ENCODE measurements around the gene RNU4-1.

RNU4-1 gene

DNA sequence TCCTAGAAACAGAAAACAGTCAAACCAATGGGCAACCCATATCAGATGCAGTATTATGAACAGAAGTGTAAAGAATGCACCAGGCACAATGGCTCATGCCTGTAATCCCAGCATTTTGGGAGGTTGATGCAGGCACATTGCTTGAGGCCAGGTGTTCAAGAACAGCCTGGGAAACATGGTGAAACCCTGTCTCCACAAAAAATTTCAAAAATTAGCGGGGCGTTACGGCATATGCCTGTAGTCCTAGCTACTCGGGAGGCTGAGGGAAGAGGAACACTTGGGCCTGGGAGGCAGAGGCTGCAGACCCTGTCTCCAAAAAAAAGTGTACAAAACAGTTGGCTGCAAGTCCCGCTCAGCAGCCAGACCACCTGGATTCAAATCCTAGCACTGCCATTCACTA lies 32.4 kb downstream of the RNU4-1 start:
- no peaks in the 10 kb centered on the region for H4K20me1 ChIP-seq (ENCODE audit: low read depth, low read length)
- H3K27me3 ChIP-seq (ENCODE audit: low read length) = no peaks in the 10 kb centered on the region
- H3K27ac ChIP-seq (ENCODE audit: low read depth, low read length) = no peak overlapping the region
- TF ChIP-seq, protein P1, sequence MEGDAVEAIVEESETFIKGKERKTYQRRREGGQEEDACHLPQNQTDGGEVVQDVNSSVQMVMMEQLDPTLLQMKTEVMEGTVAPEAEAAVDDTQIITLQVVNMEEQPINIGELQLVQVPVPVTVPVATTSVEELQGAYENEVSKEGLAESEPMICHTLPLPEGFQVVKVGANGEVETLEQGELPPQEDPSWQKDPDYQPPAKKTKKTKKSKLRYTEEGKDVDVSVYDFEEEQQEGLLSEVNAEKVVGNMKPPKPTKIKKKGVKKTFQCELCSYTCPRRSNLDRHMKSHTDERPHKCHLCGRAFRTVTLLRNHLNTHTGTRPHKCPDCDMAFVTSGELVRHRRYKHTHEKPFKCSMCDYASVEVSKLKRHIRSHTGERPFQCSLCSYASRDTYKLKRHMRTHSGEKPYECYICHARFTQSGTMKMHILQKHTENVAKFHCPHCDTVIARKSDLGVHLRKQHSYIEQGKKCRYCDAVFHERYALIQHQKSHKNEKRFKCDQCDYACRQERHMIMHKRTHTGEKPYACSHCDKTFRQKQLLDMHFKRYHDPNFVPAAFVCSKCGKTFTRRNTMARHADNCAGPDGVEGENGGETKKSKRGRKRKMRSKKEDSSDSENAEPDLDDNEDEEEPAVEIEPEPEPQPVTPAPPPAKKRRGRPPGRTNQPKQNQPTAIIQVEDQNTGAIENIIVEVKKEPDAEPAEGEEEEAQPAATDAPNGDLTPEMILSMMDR (IDR thresholded peaks at IDR 0.05; ENCODE audit: insufficient read depth, low read length, poor library complexity, severe bottlenecking) = no peak
- TF ChIP-seq EZH2phosphoT487 (conservative IDR thresholded peaks at IDR 0.05; ENCODE audit: low read length) = no peak
- H3K9me2 ChIP-seq (replicated peaks; ENCODE audit: insufficient read depth, low read length) = no peaks in the 10 kb centered on the region
- no peaks in the 10 kb centered on the region for H3K9me3 ChIP-seq (ENCODE audit: insufficient read depth, low read length)
- no peak overlapping the region for H3K4me3 ChIP-seq (ENCODE audit: insufficient read depth, low read length, poor library complexity, severe bottlenecking)
- no peak overlapping the region for H2AFZ ChIP-seq (ENCODE audit: low read depth, low read length, severe bottlenecking)
- H3K36me3 ChIP-seq (ENCODE audit: low read length) = no peaks in the 10 kb centered on the region
- no peak overlapping the region for H3K9ac ChIP-seq (ENCODE audit: low read length)
- no peak overlapping the region for H3K4me2 ChIP-seq (ENCODE audit: low read depth, low read length, poor library complexity, severe bottlenecking)
- no peaks in the 10 kb centered on the region for H3K79me2 ChIP-seq (ENCODE audit: insufficient read depth, low read length)
- no peaks in the 10 kb centered on the region for H3F3A ChIP-seq (ENCODE audit: insufficient read depth)

DNA sequence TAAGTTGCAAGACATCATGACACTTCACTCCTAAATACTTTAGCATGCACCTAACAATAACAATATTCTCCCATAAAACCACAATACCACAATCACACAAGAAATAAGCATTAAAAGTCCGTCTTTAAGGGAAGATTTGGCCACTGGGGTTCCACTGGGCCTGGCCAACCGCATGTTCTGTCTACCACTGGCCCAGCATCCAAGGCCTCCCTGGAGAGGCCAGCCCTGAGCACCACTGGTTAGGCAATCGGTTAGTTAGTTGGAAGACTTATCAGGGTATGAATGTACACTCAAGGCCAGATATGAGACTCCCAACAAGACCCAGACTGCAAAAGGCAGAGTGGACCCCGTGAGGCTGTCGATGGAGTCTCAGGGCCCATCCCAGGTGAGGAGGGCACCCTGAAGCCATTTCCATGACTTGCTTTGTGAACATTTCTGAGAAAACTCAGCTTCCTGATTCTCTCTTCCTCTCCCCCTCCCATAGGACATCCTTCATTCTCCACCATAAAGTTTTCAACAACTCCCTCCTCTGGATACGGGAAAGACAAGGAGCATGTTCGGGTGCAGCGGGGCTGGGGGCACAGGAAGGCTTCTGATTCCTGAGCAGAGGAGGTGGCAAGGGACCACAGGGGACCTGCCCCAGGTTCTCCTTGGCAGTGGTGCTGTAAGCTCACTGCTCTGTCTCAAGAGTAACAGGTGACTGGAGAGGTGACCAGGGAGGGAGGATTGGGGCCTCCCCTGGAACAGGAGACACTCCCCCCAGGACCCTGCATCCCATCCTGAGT lies 33.4 kb downstream of the RNU4-1 start:
- Histone ChIP-seq H3K36me3 (ENCODE audit: low read length) (no peaks in the 10 kb centered on the region), H4K20me1 (ENCODE audit: low read depth, low read length) (no peaks in the 10 kb centered on the region), H3F3A (ENCODE audit: insufficient read depth) (no peaks in the 10 kb centered on the region), H3K27me3 (ENCODE audit: low read length) (no peaks in the 10 kb centered on the region), H3K79me2 (ENCODE audit: insufficient read depth, low read length) (no peaks in the 10 kb centered on the region), H2AFZ (ENCODE audit: low read depth, low read length, severe bottlenecking) (no peak overlapping the region), H3K9ac (ENCODE audit: low read length) (no peak overlapping the region), H3K27ac (ENCODE audit: low read depth, low read length) (no peak overlapping the region), H3K4me2 (ENCODE audit: low read depth, low read length, poor library complexity, severe bottlenecking) (no peak overlapping the region), H3K9me3 (ENCODE audit: insufficient read depth, low read length) (no peaks in the 10 kb centered on the region), H3K9me2 (replicated peaks; ENCODE audit: insufficient read depth, low read length) (no peaks in the 10 kb centered on the region), H3K4me3 (ENCODE audit: insufficient read depth, low read length, poor library complexity, severe bottlenecking) (no peak overlapping the region)
- TF ChIP-seq EZH2phosphoT487 (conservative IDR thresholded peaks at IDR 0.05; ENCODE audit: low read length) = no peak
- TF ChIP-seq, protein P1 (IDR thresholded peaks at IDR 0.05; ENCODE audit: insufficient read depth, low read length, poor library complexity, severe bottlenecking) = no peak

DNA sequence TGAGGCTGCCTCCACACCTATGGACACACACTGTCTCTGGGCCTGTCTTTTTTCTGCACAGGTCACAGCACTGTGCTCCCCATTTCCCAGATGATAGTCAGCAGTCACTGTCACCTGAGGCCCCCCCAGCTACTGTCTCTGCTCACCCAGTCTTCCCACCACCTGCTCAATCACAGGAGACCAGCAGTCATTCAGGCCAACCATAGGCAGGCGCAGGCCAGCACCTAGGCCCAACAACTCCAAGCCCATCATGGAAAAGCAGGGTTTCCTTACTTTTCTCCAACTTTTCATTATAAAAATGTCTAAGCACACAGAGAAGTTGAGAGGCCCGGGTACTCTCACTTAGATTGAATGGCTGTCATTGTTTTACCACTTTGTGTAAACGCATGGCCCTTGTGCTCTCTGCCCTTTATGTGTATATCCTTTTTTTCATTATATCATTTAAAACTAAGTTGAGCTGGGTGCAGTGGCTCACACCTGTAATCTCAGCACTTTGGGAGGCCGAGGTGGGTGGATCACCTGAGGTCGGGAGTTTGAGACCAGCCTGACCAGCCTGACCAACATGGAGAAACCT lies 34.6 kb downstream of the RNU4-1 start:
- TF ChIP-seq, protein P1 (IDR thresholded peaks at IDR 0.05; ENCODE audit: insufficient read depth, low read length, poor library complexity, severe bottlenecking) = no peak
- TF ChIP-seq EZH2phosphoT487 (conservative IDR thresholded peaks at IDR 0.05; ENCODE audit: low read length) = no peak
- no peak overlapping the region for H3K4me2 ChIP-seq (ENCODE audit: low read depth, low read length, poor library complexity, severe bottlenecking)
- no peaks in the 10 kb centered on the region for H4K20me1 ChIP-seq (ENCODE audit: low read depth, low read length)
- H2AFZ ChIP-seq (ENCODE audit: low read depth, low read length, severe bottlenecking) = no peak overlapping the region
- H3K4me3 ChIP-seq (ENCODE audit: insufficient read depth, low read length, poor library complexity, severe bottlenecking) = no peak overlapping the region
- H3K9me3 ChIP-seq (ENCODE audit: insufficient read depth, low read length) = no peaks in the 10 kb centered on the region
- no peak overlapping the region for H3K9ac ChIP-seq (ENCODE audit: low read length)
- H3K79me2 ChIP-seq (ENCODE audit: insufficient read depth, low read length) = no peaks in the 10 kb centered on the region
- no peaks in the 10 kb centered on the region for H3F3A ChIP-seq (ENCODE audit: insufficient read depth)
- H3K36me3 ChIP-seq (ENCODE audit: low read length) = no peaks in the 10 kb centered on the region
- H3K27me3 ChIP-seq (ENCODE audit: low read length) = no peaks in the 10 kb centered on the region
- no peak overlapping the region for H3K27ac ChIP-seq (ENCODE audit: low read depth, low read length)
- no peaks in the 10 kb centered on the region for H3K9me2 ChIP-seq (replicated peaks; ENCODE audit: insufficient read depth, low read length)
